Thyroid gland (tissue), 4 donors: ENCODE measurements around the gene MXD4.

ENCODE experiments used
- CTCF ChIP-seq, 6 experiments: fragments of 200-600 bp in 3 of 6; fragments of 450-650 bp in 3 of 6; sonication (generic) in 3 of 6; IDR thresholded peaks; one replicate each; pipeline ENCODE4 v1.5.1; 2016 to 2019; ENCODE audit warnings: antibody characterized with exemption in 6 of 6, mild to moderate bottlenecking in 2 of 6, inconsistent platforms in 1 of 6, moderate library complexity in 1 of 6
- POLR2A ChIP-seq, 2 donors: fragments of 450-650 bp; IDR thresholded peaks; one replicate each; pipeline ENCODE4 v1.6.1; 2017; ENCODE audit warnings: antibody characterized with exemption in 2 of 2, mild to moderate bottlenecking in 2 of 2, moderate library complexity in 1 of 2

DNA sequence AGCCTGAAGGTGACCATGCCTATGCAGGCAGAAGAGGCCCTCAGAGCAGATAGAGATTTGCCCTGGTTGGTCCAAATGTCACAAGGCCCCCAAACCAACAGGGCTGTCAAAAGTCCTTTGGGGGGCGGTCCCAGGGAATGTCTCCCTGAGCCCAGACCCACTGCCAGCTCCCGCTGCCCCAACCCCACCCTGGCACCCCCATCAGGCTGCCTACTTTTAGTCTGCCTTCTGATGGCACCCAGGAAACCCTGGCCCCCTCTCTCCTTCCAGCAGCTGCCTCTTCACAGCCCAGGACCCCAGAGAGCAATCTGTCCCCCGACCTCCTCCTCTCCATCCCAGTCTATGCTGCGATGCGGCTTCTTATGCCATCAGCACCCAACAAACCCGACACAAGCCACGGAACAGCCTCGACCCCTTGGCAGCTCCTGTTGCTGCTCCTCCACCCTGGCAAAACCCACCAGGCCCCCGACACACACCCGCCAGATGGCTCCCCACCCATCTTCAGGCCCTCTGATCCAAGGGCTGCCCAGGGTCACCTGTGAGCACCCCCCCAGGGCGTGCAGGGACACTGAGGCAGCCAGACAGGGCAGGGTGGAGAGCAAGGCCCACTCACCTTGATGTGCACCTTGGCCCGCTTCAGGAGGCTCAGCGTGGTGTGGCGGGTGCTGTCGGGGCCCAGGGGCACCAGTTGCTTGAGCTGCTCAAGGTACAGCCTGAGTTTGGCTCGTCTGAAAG is 9.9 kb downstream of the MXD4 start:
- no peak for TF ChIP-seq CTCF (IDR thresholded peaks at IDR 0.05)
- TF ChIP-seq POLR2A (IDR thresholded peaks at IDR 0.05): no peak
